ENCODE data around the gene DNAH9. TPM values are rescaled to one million over a fixed set of nuclear protein-coding genes. Genes with fewer than 3 reads are reported as not detected.

The DNAH9 gene
- polyA plus RNA-seq, 1 donor (not counting 4 experiments of a cell fraction or from before 2014, with no cell fraction given), result 0.42 TPM

DNA sequence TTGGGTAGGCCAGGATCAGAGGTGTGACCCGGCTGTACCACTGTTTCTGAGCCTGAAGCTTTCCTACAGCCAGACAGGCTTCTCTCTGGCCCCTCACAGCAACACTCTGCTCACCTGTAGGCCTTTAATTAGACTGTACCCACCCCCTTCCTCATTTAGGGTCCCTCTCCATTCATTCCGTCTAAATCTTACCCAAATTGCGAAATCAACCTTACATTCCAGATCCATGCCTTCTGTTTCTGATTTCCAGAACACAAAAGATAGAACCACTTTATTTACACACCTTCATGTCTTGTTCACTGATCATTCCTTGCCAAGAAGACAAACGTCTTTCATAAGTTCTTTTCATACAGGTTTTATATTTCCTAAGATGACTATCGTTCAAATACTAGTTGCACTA is 238.2 kb downstream of the DNAH9 start:
- H3K79me2 ChIP-seq (ENCODE audit: control insufficient read depth, insufficient read depth, low read length), result no peaks in the 10 kb centered on the region
- no peak overlapping the region for H2AFZ ChIP-seq (ENCODE audit: control insufficient read depth, low read length)
- no peaks in the 10 kb centered on the region for H3K4me1 ChIP-seq (ENCODE audit: control insufficient read depth, extremely low read depth, insufficient read depth, low read length)
- dilution Hi-C loops (cut with MboI; ENCODE audit: extremely low pct_ligation_motif_present, low sequenced_read_pairs), result no loop called here
- no peak overlapping the region for H3K4me3 ChIP-seq (ENCODE audit: control insufficient read depth in 2 of 3, extremely low read depth in 1 of 3, insufficient read depth in 2 of 3, low read depth in 1 of 3, low read length in 3 of 3)
- no peaks in the 10 kb centered on the region for H3K9me3 ChIP-seq (ENCODE audit: control insufficient read depth, low read depth, low read length)
- H3K27ac ChIP-seq (ENCODE audit: control insufficient read depth, insufficient read depth, low read length), result no peak overlapping the region
- no peaks in the 10 kb centered on the region for H3K9me1 ChIP-seq (ENCODE audit: control insufficient read depth, extremely low read depth, insufficient read depth, low read length)
- no peaks in the 10 kb centered on the region for H3K27me3 ChIP-seq (ENCODE audit: control insufficient read depth, extremely low read depth, insufficient read depth, low read length)
- no peak overlapping the region for H3K9ac ChIP-seq (ENCODE audit: control insufficient read depth, extremely low read depth, insufficient read depth, low read length)
- FAIRE-seq, result no peak
- no peak overlapping the region for H3K4me2 ChIP-seq (ENCODE audit: control insufficient read depth, extremely low read depth, insufficient read depth, low read depth, low read length)
- H4K20me1 ChIP-seq (ENCODE audit: control insufficient read depth, extremely low read depth, insufficient read depth, low read length), result no peaks in the 10 kb centered on the region
- no peak for DNase-seq (ENCODE audit: low read depth, low spot score)
- TF ChIP-seq EZH2 (IDR thresholded peaks at IDR 0.05; ENCODE audit: low read length), result no peak
- TF ChIP-seq, protein P1, sequence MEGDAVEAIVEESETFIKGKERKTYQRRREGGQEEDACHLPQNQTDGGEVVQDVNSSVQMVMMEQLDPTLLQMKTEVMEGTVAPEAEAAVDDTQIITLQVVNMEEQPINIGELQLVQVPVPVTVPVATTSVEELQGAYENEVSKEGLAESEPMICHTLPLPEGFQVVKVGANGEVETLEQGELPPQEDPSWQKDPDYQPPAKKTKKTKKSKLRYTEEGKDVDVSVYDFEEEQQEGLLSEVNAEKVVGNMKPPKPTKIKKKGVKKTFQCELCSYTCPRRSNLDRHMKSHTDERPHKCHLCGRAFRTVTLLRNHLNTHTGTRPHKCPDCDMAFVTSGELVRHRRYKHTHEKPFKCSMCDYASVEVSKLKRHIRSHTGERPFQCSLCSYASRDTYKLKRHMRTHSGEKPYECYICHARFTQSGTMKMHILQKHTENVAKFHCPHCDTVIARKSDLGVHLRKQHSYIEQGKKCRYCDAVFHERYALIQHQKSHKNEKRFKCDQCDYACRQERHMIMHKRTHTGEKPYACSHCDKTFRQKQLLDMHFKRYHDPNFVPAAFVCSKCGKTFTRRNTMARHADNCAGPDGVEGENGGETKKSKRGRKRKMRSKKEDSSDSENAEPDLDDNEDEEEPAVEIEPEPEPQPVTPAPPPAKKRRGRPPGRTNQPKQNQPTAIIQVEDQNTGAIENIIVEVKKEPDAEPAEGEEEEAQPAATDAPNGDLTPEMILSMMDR (optimal IDR thresholded peaks at IDR 0.05 in 1 of 3, IDR thresholded peaks at IDR 0.05 in 1 of 3, conservative IDR thresholded peaks at IDR 0.05 in 1 of 3; ENCODE audit: extremely low read depth in 1 of 3, insufficient read depth in 2 of 3, low read length in 3 of 3), result no peak
- H3K36me3 ChIP-seq (ENCODE audit: control insufficient read depth in 2 of 2, extremely low read depth in 1 of 2, insufficient read depth in 2 of 2, low read length in 2 of 2), result no peaks in the 10 kb centered on the region

- no peak overlapping the region for H3K27ac ChIP-seq (ENCODE audit: control insufficient read depth, insufficient read depth, low read length)
- no peaks in the 10 kb centered on the region for H3K9me3 ChIP-seq (ENCODE audit: control insufficient read depth, low read depth, low read length)
- H2AFZ ChIP-seq (ENCODE audit: control insufficient read depth, low read length), result no peak overlapping the region
- H3K79me2 ChIP-seq (ENCODE audit: control insufficient read depth, insufficient read depth, low read length), result no peaks in the 10 kb centered on the region
- dilution Hi-C loops (cut with MboI; ENCODE audit: extremely low pct_ligation_motif_present, low sequenced_read_pairs), result no loop called here
- FAIRE-seq, result no peak
- no peak for DNase-seq (ENCODE audit: low read depth, low spot score)
- H3K9me1 ChIP-seq (ENCODE audit: control insufficient read depth, extremely low read depth, insufficient read depth, low read length), result no peaks in the 10 kb centered on the region
- H3K4me2 ChIP-seq (ENCODE audit: control insufficient read depth, extremely low read depth, insufficient read depth, low read depth, low read length), result no peak overlapping the region
- no peaks in the 10 kb centered on the region for H3K27me3 ChIP-seq (ENCODE audit: control insufficient read depth, extremely low read depth, insufficient read depth, low read length)
- H3K4me1 ChIP-seq (ENCODE audit: control insufficient read depth, extremely low read depth, insufficient read depth, low read length), result no peaks in the 10 kb centered on the region
- H4K20me1 ChIP-seq (ENCODE audit: control insufficient read depth, extremely low read depth, insufficient read depth, low read length), result no peaks in the 10 kb centered on the region
- TF ChIP-seq, protein P1 (optimal IDR thresholded peaks at IDR 0.05 in 1 of 3, IDR thresholded peaks at IDR 0.05 in 1 of 3, conservative IDR thresholded peaks at IDR 0.05 in 1 of 3; ENCODE audit: extremely low read depth in 1 of 3, insufficient read depth in 2 of 3, low read length in 3 of 3), result no peak
- TF ChIP-seq EZH2 (IDR thresholded peaks at IDR 0.05; ENCODE audit: low read length), result no peak
- H3K9ac ChIP-seq (ENCODE audit: control insufficient read depth, extremely low read depth, insufficient read depth, low read length), result no peak overlapping the region
- no peak overlapping the region for H3K4me3 ChIP-seq (ENCODE audit: control insufficient read depth in 2 of 3, extremely low read depth in 1 of 3, insufficient read depth in 2 of 3, low read depth in 1 of 3, low read length in 3 of 3)
- no peaks in the 10 kb centered on the region for H3K36me3 ChIP-seq (ENCODE audit: control insufficient read depth in 2 of 2, extremely low read depth in 1 of 2, insufficient read depth in 2 of 2, low read length in 2 of 2)
Measured at GRCh38 chr17:11840052-11840451, 241.8 kb downstream of the DNAH9 start.
